Central memory CD8-positive, alpha-beta T cell (primary cell): ENCODE measurements around the gene MAD2L2.

Experiments
- ATAC-seq: fragments of 150-1000 bp; cut with Tn5 transposase; replicated peaks from 2 replicates; pipeline ENCODE4 v1.10.0; 2022; ENCODE audit warnings: mild to moderate bottlenecking, moderate FRiP score, moderate number of reproducible peaks; ENCODE audit not compliant: poor library complexity, severe bottlenecking; ENCODE audit errors: extremely low read depth
- DNase-seq, 2 donors: peaks; one replicate each; pipeline ENCODE4 v3.0.0; 2021; ENCODE audit warnings: low spot score in 2 of 2
- H3K27ac Mint-ChIP-seq: one replicate; pipeline ENCODE4 v1.8.0; 2022; ENCODE audit warnings: low read depth, mild to moderate bottlenecking, moderate library complexity, mixed read lengths
- H3K27me3 Mint-ChIP-seq: one replicate; pipeline ENCODE4 v1.8.0; 2022; ENCODE audit warnings: mixed read lengths
- H3K36me3 Mint-ChIP-seq: one replicate; pipeline ENCODE4 v1.8.0; 2022; ENCODE audit warnings: mild to moderate bottlenecking, moderate library complexity, mixed read lengths; ENCODE audit not compliant: insufficient read depth
- H3K4me1 Mint-ChIP-seq: one replicate; pipeline ENCODE4 v1.8.0; 2022; ENCODE audit warnings: mixed read lengths
- H3K4me3 Mint-ChIP-seq: one replicate; pipeline ENCODE4 v1.8.0; 2022; ENCODE audit warnings: mild to moderate bottlenecking, moderate library complexity, mixed read lengths
- H3K9me3 Mint-ChIP-seq: one replicate; pipeline ENCODE4 v1.8.0; 2022; ENCODE audit warnings: mixed read lengths

Gene MAD2L2

DNA sequence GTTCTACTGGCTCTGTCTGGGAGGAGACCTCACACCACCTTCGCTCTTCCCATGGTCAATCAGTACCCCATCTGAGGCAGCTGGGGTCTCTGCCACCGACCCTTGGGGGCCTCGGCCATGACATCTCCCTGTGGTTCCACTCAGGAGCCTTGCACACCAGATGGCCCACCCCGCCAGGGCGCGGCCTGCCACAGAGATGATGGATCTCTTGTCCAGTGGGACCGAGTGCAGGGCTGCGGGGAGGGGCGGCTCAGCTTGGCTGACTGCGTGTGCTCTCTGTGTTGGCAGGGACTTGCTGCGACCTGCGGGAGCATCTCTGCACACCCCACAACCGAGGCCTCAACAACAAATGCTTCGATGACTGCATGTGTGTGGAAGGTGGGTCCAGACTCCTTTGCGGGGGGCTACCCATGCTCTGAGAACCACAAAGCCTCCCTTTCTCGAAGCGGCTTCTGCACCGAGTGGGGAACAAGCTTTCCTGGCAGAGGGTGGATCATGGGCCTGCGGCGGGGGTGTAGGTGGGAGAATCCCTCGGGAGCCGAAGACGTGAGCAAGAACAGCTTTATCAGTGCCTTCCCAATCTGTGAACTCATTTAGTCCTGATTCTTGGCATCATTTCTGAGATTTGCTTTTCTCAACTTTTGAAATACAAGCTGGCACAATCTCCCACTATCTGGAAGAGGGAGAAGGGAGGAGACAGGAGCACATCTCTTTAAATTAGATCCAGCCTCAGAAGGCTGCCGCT is 34.1 kb upstream of the MAD2L2 start:
- ATAC-seq (no peak), DNase-seq (no peak)
- H3K27me3 Mint-ChIP-seq: no peaks in the 10 kb centered on the region
- H3K9me3 Mint-ChIP-seq: no peaks in the 10 kb centered on the region
- H3K27ac Mint-ChIP-seq: no peak overlapping the region
- peaks cover 12% of the 10 kb centered on the region for H3K4me1 Mint-ChIP-seq
- peaks cover 7% of the 10 kb centered on the region for H3K36me3 Mint-ChIP-seq
- H3K4me3 Mint-ChIP-seq: no peak overlapping the region

DNA sequence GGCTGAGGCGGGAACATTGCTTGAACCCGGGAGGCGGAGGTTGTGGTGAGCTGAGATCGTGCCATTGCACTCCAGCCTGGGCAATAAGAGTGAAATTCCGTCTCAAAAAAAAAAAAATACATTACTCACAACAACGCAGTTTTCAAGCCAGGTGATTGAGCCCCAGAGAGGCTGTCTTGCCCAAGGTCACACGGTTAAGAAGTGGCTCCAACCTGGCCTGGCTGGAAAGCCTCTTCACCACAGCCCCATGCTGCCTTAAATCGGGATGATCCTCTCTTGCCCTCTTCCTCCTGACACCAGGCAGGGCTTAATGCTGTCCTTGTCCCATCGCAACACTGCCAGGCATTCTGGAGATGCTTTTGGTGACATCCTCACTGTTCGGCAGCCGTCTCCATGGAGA is 32.1 kb upstream of the MAD2L2 start:
- no peak for ATAC-seq

DNA sequence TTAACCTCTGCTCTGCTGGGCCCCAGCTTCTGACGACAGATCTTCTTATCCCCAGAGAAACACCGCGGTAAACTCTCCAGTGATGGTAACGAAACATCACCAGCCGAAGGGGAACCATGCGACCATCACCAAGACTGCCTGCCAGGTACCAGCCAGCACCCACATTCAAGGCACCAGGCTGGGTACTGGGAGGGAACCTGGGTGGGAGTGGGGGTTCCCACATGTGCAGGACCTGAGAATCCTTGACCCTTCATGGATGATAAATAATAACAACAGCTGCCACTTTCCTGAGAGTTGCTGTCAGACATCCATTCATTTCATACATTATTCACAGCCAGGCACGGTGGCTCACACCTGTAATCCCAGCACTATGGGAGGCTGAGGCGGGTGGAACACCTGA is 31.3 kb upstream of the MAD2L2 start:
- no peaks in the 10 kb centered on the region for H3K27me3 Mint-ChIP-seq
- ATAC-seq (no peak), DNase-seq (no peak)
- H3K27ac Mint-ChIP-seq: no peak overlapping the region
- H3K4me1 Mint-ChIP-seq: no peaks in the 10 kb centered on the region
- no peaks in the 10 kb centered on the region for H3K9me3 Mint-ChIP-seq
- peaks cover 5% of the 10 kb centered on the region for H3K36me3 Mint-ChIP-seq
- H3K4me3 Mint-ChIP-seq: no peak overlapping the region

More for the DNA sequence above, 32.1 kb upstream of the MAD2L2 start:
- Mint-ChIP-seq H3K4me1 (no peaks in the 10 kb centered on the region), H3K4me3 (no peak overlapping the region), H3K27me3 (no peaks in the 10 kb centered on the region), H3K9me3 (no peaks in the 10 kb centered on the region), H3K27ac (no peak overlapping the region), H3K36me3 (peaks cover 2% of the 10 kb centered on the region)
- DNase-seq: no peak

DNA sequence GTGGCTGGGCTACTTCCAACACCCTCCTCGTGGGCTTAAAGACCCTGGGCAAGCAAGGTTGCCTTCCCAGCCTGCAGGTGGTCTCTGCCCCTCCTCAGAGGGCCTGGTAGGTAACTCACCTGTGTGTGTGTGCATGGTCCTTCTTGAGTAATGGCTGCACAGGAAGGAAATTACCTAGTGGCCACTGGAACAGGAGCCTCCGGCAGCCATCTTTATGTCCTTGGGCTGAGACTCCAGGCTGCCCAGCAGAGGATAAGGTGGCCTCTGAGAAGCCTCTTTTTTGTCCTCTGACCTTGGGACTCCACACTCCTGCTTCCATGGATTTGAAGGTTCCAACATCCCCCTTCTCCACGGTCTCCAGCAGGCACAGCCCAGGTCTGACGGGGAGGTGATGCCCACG is 30.5 kb upstream of the MAD2L2 start:
- H3K36me3 Mint-ChIP-seq: peaks cover 5% of the 10 kb centered on the region
- ATAC-seq (no peak), DNase-seq (no peak)
- H3K4me1 Mint-ChIP-seq: no peaks in the 10 kb centered on the region
- H3K4me3 Mint-ChIP-seq: no peak overlapping the region
- H3K27me3 Mint-ChIP-seq: no peaks in the 10 kb centered on the region
- no peak overlapping the region for H3K27ac Mint-ChIP-seq
- no peaks in the 10 kb centered on the region for H3K9me3 Mint-ChIP-seq

DNA sequence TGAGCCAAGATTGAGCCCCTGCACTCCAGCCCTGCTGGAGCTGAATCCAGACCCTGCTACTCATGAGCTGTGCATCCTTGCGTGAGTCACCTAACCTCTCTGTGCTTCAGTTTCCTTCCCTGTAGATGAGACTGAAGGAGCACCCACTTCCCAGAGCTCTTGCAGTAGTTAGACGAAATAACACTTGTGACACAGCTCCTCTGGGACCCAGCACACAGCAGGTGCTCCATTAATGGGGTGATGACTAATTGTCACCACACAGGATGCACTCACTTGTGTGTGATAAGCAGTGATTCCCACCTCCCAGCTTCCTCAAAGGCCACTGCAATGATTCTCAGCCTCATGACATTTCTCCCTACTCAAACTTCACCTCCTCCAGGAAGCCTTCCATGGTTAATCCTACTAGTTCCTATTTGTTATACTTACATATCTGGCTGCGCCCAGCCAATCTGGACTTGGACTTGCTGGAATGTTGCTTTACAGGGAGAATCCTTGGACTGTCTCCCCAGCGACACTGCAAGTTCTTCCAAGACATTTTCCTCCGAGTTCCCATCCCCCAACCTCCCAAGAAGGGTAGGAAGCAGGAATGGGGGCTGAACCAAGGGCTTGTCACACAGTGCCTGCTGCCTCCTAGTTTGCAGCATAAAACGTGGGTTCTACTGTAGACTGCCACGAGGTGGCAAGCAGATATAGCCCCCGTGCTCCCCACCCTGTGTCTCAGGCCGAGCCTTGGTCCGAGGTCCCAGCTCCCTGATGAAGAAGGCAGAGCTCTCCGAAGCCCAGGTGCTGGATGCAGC is 27.8 kb upstream of the MAD2L2 start:
- DNase-seq (no peak), ATAC-seq (no peak)
- H3K27ac Mint-ChIP-seq: no peak overlapping the region
- peaks cover under 1% of the 10 kb centered on the region for H3K27me3 Mint-ChIP-seq
- H3K4me3 Mint-ChIP-seq: no peak overlapping the region
- H3K9me3 Mint-ChIP-seq: no peaks in the 10 kb centered on the region
- peaks cover 2% of the 10 kb centered on the region for H3K36me3 Mint-ChIP-seq
- no peaks in the 10 kb centered on the region for H3K4me1 Mint-ChIP-seq

DNA sequence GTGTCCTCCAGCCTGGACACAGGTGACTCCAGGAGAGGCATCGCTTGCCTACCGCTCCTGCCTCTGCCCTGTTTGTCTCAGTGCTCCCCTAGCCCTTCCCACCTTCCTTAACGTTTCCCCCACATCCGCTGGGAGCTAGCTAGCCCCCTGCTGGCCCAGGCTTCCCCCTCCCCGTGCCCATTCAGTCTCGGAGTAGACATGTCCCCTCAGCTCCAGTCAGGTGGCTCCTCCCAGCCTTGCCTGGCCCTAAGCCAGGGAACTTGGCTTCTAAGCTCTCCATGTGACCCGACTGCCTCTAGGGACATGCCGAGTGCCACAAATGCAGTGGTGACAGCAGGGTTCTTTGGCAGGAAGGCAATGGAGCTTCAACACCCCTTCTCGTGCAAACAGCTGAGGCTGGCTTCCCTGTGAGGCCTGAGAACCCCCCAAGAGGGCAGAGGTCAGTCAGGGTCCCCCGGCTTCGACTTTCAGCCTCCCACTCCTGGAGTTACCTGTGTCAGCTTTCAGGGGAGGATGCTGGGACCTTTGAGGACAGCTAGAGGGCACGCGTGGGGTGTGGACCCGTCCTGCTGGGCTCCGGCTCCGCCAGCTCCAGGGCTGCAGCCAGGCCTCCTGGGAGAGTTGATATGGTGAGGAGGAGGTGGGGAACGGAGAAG is 26.8 kb upstream of the MAD2L2 start:
- H3K4me3 Mint-ChIP-seq: no peak overlapping the region
- ATAC-seq: no peak
- DNase-seq: no peak
- H3K4me1 Mint-ChIP-seq: no peaks in the 10 kb centered on the region
- peaks cover 2% of the 10 kb centered on the region for H3K36me3 Mint-ChIP-seq
- H3K9me3 Mint-ChIP-seq: no peaks in the 10 kb centered on the region
- peaks cover 9% of the 10 kb centered on the region for H3K27me3 Mint-ChIP-seq
- H3K27ac Mint-ChIP-seq: no peak overlapping the region

DNA sequence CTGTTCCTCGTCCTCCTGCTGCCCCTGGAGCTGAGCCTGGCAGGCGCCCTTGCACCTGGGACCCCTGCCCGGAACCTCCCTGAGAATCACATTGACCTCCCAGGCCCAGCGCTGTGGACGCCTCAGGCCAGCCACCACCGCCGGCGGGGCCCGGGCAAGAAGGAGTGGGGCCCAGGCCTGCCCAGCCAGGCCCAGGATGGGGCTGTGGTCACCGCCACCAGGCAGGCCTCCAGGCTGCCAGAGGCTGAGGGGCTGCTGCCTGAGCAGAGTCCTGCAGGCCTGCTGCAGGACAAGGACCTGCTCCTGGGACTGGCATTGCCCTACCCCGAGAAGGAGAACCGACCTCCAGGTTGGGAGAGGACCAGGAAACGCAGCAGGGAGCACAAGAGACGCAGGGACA is 25.3 kb upstream of the MAD2L2 start:
- no peak overlapping the region for H3K4me3 Mint-ChIP-seq

DNA sequence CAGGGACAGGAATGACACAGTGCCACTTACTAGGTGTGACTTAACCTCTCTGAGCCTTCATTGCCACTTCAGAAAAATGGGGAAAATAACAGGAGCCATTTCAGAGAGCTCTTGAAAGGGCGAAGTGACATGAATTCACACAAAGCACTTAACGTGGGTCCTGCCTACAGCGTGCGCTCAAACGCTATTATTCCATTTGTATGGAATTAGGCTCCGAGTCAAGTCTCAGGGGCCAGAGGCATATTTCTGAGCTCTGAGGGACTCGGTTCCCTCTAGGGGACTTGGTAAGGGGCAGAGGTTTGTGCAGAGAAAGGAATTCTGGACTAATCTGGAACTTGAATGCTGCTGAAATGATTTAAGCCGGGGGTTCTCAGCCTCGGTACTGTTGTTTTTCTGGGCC is 24.6 kb upstream of the MAD2L2 start:
- peaks cover 9% of the 10 kb centered on the region for H3K27me3 Mint-ChIP-seq

More for the DNA sequence above, 25.3 kb upstream of the MAD2L2 start:
- DNase-seq (no peak), ATAC-seq (no peak)
- peaks cover 9% of the 10 kb centered on the region for H3K27me3 Mint-ChIP-seq
- no peaks in the 10 kb centered on the region for H3K9me3 Mint-ChIP-seq
- H3K36me3 Mint-ChIP-seq: peaks cover 2% of the 10 kb centered on the region
- no peaks in the 10 kb centered on the region for H3K4me1 Mint-ChIP-seq
- H3K27ac Mint-ChIP-seq: no peak overlapping the region

DNA sequence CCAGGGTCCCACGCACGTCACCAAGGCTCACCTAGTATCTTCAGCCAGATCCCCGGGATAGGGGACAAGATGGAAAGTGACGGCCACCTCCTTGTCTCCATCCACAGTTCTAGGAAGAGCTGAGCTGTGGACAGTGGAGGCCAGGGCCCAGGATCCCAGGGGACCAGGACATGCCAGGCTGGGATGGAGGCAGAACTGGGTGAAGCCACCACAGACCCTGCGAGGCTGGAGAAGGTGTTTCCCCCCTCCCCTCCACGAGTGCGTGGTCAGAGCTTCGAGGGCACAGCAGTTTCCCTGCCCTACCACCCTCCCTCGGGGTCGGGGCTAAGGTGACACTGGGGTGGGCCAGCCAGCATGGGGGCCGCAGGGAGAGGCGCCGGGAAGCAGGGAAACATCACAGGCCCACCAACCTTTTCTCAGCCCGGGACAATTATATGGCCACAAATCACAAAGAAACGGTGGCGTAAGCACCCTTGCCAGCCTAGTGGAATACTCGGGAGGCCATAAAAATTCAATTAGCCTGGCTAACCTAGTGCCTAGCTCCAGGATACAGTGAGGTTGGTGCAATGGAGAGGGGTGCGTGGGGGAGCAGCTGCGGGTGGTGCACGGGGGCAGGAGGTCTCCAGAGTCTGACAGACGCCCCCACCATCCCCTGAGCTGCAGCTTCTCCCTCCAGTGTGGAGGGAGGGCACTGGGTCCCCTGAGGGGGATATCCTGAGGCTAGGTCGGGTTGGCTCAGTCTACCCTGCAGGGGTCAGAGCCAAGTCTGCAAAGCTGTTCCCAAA is 23.9 kb upstream of the MAD2L2 start:
- Mint-ChIP-seq H3K27me3 (peaks cover 9% of the 10 kb centered on the region), H3K9me3 (no peaks in the 10 kb centered on the region), H3K4me3 (no peak overlapping the region), H3K36me3 (peaks cover 2% of the 10 kb centered on the region), H3K27ac (no peak overlapping the region), H3K4me1 (no peaks in the 10 kb centered on the region)
- ATAC-seq: no peak
- no peak for DNase-seq

More for the DNA sequence above, 24.6 kb upstream of the MAD2L2 start:
- Mint-ChIP-seq H3K4me3 (no peak overlapping the region), H3K27ac (no peak overlapping the region), H3K4me1 (no peaks in the 10 kb centered on the region), H3K9me3 (no peaks in the 10 kb centered on the region), H3K36me3 (peaks cover 2% of the 10 kb centered on the region)
- ATAC-seq (no peak), DNase-seq (no peak)

DNA sequence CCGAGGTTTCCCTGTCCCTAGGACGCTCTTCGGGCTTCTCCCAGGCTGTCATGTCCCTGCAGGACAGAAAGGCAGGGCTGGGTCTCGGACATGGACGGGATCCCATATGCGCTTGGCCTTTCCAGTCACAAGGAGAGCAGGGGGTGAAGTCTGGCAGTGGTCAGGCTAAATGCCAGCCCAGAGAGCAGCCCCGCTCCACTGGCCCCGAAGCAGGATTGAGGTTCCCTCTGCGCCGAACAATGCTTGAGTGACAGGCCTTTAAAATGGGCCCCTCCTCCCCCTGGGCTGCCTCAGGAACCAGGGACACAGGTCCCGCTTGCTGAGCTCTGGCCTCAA is 23.2 kb upstream of the MAD2L2 start:
- Mint-ChIP-seq H3K4me1 (no peaks in the 10 kb centered on the region), H3K4me3 (no peak overlapping the region), H3K27ac (no peak overlapping the region), H3K27me3 (peaks cover 9% of the 10 kb centered on the region), H3K9me3 (no peaks in the 10 kb centered on the region), H3K36me3 (peaks cover 2% of the 10 kb centered on the region)
- ATAC-seq: no peak
- no peak for DNase-seq

DNA sequence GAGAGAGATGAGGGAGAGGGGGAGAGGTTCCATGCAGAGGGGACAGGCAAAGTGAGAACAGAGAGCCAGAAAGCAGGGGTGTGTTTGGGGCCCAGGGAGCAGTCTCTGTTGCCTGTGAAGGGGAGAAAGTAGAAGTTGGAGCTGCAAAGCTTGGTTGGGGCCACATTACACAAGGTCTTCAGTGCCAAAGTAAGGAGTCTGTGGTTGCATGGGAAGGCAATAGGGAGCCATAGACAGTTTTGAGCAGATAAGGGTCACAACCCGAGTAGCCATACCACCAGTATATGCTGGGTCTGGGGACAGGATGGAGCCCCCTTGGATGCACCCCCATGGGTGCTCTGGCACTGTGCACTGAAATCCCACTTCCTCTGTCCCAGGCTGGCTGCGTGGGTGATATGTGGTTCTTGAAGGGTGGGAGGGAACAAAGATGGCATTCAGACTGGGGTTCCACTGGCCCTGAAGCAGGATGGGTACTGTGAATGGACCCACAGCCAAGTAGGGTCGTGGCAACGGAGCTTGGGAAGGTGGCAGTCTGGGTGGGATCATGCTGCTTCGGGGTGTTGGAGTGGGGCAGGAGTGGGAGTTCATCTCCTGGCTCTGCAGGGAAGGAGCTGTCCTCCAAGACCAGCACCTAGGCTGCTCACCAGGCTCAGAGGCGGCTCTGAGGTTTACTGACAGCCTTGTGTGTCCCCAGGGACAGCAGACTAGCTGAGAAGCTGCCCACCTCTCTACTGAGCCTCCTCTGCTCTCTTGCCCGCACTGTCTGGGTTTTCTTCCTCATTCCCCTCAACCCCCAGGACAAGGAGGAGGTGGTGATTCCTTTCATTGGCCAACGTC is 22.6 kb upstream of the MAD2L2 start:
- Mint-ChIP-seq H3K4me3 (no peak overlapping the region), H3K9me3 (no peaks in the 10 kb centered on the region), H3K36me3 (peaks cover 2% of the 10 kb centered on the region), H3K4me1 (no peaks in the 10 kb centered on the region), H3K27me3 (peaks cover 9% of the 10 kb centered on the region), H3K27ac (no peak overlapping the region)
- ATAC-seq (no peak), DNase-seq (no peak)
